ENCODE data around the gene TCF20.

TCF20 gene

GRCh38 chr22:42314709-42315391, 44.4 kb upstream of the TCF20 start:
- TF ChIP-seq, protein P1, sequence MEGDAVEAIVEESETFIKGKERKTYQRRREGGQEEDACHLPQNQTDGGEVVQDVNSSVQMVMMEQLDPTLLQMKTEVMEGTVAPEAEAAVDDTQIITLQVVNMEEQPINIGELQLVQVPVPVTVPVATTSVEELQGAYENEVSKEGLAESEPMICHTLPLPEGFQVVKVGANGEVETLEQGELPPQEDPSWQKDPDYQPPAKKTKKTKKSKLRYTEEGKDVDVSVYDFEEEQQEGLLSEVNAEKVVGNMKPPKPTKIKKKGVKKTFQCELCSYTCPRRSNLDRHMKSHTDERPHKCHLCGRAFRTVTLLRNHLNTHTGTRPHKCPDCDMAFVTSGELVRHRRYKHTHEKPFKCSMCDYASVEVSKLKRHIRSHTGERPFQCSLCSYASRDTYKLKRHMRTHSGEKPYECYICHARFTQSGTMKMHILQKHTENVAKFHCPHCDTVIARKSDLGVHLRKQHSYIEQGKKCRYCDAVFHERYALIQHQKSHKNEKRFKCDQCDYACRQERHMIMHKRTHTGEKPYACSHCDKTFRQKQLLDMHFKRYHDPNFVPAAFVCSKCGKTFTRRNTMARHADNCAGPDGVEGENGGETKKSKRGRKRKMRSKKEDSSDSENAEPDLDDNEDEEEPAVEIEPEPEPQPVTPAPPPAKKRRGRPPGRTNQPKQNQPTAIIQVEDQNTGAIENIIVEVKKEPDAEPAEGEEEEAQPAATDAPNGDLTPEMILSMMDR (IDR thresholded peaks at IDR 0.05; ENCODE audit: extremely low read depth, insufficient read depth, missing control alignments), result no peak
- in situ Hi-C loops (cut with MboI; ENCODE audit: low pct_unique_long_range_greater_than_20kb, low sequenced_read_pairs, unreplicated experiment), result no loop called here
- DNase-seq (ENCODE audit: low spot score), result no peak

- peak; percentile 57 for DNase-seq (ENCODE audit: low spot score)
- in situ Hi-C loops (cut with MboI; ENCODE audit: low pct_unique_long_range_greater_than_20kb, low sequenced_read_pairs, unreplicated experiment), result no loop called here
- TF ChIP-seq, protein P1 (IDR thresholded peaks at IDR 0.05; ENCODE audit: extremely low read depth, insufficient read depth, missing control alignments), result peak; percentile 55
Measured at GRCh38 chr22:42313804-42314581, 43.5 kb upstream of the TCF20 start.

DNA sequence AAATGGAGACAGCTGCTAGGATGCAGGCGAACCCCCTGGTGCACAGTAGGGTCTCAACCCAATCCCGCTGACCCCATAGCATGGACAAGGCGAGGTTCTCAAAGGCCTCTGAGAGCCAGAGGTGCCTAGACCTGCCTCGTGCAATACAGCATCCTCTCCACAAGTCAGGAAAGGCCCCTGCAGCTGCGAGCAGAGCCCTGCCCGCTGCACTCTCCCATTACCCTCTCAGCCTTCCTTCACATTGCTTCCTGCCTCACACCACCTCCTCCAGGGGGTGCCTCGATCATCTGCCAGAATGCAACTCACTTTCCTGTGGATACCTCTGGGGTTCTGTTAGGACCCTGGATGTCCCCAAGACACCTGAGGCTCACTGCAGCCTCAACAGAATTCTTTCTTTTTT, 42.8 kb upstream of the TCF20 start:
- in situ Hi-C loops (cut with MboI; ENCODE audit: low pct_unique_long_range_greater_than_20kb, low sequenced_read_pairs, unreplicated experiment), result no loop called here
- TF ChIP-seq, protein P1 (IDR thresholded peaks at IDR 0.05; ENCODE audit: extremely low read depth, insufficient read depth, missing control alignments), result no peak
- DNase-seq (ENCODE audit: low spot score), result no peak

DNA sequence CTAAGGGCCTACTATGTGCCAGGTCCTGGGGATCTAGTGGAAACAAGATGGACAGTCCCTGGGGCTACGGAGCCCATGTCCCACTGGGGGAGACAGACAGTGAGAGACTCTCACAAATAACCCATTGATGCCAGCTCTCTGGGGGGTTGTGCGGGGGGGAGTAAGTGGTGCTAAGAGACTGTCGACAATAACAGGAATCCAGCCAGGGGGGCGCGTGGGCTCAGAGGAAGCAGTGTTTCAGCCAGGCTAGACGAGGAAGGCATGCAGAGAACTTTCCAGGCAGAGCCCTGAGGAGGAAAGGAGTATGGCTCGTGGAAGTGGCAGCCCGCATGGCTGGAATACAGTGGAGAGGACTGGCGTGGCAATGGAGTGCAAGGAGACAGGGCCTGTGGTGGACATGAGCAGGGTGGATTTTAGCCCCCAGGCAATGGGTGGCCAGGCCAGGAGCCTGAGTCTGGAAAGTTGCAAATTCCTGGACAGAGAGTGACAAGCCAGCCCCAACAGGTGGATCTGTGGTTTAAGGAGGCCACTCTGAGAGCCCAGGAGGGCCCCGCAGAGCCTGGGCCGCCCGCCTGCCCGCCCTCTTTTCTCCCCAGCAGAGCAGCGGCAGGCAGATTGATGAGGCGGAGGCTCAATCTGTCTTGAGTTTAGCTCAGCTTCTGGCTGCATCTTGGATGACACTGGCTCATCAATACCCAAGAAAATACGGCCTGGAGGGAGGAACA, 40.0 kb upstream of the TCF20 start:
- DNase-seq (ENCODE audit: low spot score), result no peak
- TF ChIP-seq, protein P1 (IDR thresholded peaks at IDR 0.05; ENCODE audit: extremely low read depth, insufficient read depth, missing control alignments), result no peak
- in situ Hi-C loops (cut with MboI; ENCODE audit: low pct_unique_long_range_greater_than_20kb, low sequenced_read_pairs, unreplicated experiment), result no loop called here

DNA sequence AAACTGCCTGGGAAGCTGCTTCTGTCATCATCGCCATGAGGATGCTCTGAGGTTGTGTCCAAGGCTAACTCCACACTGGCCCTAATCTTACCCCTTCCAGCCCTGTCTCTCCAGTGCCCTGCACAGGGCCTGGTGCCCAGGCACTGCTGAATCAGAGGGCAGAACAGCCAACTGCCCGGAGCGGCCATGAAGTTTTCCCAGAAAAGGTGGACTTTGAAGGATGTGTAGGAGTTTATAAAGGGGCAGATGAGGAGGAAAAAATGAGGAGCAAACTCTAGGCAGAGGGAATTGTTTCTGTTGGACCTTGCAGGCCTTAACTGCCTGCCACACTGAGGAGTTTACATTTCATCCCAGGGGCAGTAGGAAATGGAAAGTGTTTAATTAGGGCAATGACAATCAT, 39.4 kb upstream of the TCF20 start:
- no peak for DNase-seq (ENCODE audit: low spot score)
- TF ChIP-seq, protein P1 (IDR thresholded peaks at IDR 0.05; ENCODE audit: extremely low read depth, insufficient read depth, missing control alignments), result no peak
- in situ Hi-C loops (cut with MboI; ENCODE audit: low pct_unique_long_range_greater_than_20kb, low sequenced_read_pairs, unreplicated experiment), result no loop called here

DNA sequence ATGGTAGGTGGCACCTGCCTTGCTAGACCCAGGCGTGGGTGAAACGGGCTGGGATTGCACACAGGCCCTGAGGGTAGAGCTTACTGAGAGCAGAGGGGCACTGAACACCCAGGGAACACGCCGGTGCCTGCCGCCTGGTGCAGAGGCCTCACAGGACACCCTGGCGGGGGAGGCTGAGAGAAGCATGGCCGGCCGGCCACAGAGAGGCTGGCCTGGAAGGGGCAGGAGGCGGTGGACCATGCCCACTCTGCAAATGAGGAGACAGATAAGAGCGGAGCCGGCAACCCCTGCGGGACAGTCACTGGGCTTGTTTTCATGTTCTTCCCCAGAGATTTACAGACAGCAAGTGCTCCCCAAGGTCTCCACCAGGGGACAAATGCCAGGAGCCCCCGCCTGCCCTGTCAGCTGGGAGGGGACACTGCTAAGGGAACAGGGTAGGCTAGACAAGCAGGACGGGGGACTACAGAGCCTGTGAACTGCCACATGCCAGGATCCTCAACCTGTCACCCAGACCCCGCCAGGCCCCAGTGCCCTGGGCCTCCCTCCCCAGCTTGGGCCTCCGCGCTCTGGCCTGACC, 38.5 kb upstream of the TCF20 start:
- no peak for DNase-seq (ENCODE audit: low spot score)
- in situ Hi-C loops (cut with MboI; ENCODE audit: low pct_unique_long_range_greater_than_20kb, low sequenced_read_pairs, unreplicated experiment), result no loop called here
- TF ChIP-seq, protein P1 (IDR thresholded peaks at IDR 0.05; ENCODE audit: extremely low read depth, insufficient read depth, missing control alignments), result no peak

All from GM13977 (cell line).